CD1c-positive myeloid dendritic cell (primary cell): Measurements from ENCODE around the gene ENDOD1.

ENCODE experiments used
- DNase-seq: peaks from one replicate; pipeline ENCODE4 v3.0.0-alpha.2; 2016; ENCODE audit errors: extremely low spot score

Gene ENDOD1

DNA sequence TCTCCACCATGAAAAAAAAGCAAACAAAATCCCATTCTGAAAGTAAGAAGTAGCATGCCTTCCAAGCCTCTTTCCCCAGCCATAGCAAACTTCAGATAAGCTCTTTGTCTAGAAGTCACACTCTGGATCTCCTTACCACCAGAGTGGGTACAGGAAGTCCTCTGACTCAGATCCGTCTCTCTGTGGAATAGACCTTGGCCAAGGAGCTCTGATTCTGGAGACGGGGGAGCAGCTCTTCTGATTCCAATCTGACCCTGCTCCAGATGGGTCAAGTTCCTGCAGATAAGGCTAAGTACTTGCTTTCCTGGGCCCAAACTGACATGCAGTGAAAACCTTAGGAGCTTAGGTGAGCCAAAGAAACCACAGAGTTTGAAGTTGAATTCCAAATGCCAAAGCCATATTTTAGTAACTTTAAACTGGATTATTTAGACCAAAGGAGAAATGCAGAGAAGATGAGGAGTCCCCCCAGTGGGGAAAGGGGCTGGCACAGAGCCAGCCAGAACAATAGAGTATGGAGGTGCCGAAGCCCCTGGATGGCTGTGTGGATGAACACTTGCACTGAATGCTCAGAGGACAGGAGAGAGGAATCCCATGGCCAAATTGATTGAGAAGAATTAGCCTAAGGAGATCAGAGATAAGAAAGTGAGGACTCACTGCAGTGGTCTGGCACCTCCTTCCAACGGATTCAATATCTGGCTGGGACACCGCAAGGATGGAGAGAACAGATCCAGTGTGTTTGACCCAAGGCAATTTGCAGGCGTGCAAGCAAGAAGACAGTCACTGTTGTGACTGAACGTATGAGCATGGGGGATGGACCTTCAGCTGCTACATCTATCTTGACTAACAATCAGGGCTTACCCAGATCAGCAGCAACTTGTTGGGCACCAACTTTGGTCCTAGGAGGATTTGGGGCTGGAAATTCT lies 54.9 kb downstream of the ENDOD1 start:
- DNase-seq = no peak

DNA sequence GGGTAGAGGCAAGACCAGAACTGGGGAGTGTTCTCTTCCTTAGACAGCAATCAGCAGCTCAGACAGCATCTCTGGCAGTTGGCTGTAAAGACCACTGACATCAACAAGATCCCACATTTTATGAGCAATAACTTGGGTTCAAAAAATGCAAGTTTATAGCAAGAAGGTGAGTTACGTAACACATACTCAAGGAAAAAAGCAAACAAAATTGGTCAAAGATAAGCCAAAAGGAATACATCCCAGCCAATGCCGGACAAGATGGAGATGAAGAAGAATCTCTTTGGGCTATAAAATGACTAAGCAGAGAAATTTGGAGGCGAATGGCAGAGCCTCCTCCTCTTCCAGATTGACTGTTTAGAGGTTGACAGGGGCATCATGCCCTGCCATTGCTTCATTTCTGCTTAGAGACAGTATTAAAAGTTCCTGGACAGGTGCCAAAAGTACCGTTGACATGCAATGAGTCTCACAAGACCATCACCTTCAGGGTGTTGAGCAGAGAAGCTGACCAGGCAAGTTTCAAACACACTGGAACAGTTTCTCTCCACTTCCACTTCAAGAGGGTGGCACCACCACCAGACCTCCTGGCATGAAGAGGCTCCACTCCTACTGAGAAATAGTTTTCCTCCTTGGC lies 55.9 kb downstream of the ENDOD1 start:
- no peak for DNase-seq

DNA sequence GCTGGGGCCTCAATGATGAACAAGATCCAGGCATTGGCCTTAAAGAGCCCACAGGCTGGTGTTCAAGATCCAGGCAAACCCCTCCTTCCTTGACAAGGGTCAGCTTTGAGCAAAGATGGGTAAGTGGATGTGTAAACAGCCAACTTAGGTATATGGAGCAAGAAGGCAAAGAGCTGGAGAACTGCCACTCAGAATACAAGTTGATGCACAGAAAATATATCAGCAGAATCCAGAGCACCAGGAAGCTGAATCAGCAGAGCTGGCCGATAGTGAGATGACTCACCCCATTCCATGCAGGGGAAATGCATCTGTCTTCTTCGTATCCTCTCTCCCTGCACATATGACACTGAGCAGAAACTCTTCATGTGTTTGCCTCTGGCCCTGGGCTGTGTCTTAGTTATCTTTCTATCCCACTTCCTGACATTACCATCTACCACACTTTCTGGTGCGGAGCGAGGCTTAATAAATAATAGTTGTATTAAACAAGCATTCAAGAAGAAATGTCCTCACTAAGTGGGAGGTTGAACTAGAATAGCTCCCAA lies 57.8 kb downstream of the ENDOD1 start:
- DNase-seq = peak; percentile 19

DNA sequence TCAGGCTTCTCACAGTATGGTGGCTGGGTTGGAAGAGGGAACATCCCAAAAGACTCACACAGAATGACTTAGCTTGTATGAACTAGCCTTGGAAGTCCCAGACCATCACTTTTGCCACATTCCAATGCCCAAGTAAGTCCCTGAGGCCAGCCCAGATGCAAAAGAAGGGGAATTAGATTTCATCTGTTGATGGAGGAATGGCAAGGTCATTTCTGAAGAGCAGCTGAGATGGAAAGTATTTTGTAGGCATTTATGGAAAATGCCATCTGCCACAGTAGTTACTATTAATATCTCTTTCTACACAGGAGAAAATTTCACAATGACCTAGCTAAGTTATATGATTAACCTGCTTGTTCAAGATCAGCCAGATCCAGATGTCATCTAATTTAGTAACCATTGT lies 58.8 kb downstream of the ENDOD1 start:
- no peak for DNase-seq

DNA sequence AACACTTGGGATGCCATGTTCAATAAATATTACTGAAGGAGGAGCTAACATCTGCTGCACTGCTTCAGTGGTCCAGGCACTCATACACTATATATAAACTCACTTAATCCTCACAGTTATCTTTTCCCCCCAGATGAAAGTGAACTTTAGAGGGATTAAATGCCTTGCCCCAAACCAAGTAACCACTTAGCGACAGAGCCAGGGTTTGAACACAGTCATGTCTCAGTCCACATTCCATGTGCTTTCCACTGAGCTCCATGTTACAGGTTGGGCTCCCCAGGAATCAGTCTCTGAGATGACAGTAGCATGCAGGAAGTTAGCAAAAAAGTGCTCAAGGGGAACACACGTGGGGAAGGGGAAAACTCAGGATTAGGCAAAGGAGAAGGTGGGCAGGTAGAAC lies 59.3 kb downstream of the ENDOD1 start:
- DNase-seq = no peak

DNA sequence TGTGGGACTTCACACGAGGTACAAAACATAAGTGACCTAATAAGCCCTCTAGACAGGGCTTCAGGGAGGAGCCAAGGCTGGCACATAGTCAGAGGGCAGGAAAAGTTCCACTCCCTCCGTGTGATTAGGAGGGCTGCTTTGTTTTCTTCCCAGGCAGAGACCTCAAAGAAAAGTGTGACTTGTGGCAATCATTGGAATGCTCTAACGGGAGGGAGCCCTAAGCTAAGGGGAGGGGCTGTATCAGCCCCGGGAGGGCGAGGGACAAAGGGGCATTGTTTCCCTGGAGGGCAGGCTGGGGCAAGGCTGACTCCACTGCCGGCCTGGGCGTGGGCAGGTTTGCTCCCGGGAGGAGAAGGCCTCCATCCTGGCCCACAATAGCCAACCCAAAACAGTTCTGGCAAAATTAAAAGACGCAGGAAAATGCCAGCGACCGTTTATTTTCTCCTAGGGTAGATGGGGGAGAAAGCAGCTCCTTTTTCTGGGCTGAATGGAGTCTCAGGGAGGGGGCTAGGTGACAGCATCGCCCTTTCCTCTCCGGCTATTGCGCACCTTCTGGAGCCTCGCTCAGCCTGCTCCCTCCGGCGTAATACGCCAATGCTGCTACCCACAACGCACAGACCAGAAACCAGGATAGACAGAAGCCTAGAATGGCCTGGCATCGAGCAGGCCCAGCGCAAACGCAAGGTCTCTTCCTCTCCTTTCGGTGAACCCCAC lies 60.2 kb downstream of the ENDOD1 start:
- DNase-seq = no peak

DNA sequence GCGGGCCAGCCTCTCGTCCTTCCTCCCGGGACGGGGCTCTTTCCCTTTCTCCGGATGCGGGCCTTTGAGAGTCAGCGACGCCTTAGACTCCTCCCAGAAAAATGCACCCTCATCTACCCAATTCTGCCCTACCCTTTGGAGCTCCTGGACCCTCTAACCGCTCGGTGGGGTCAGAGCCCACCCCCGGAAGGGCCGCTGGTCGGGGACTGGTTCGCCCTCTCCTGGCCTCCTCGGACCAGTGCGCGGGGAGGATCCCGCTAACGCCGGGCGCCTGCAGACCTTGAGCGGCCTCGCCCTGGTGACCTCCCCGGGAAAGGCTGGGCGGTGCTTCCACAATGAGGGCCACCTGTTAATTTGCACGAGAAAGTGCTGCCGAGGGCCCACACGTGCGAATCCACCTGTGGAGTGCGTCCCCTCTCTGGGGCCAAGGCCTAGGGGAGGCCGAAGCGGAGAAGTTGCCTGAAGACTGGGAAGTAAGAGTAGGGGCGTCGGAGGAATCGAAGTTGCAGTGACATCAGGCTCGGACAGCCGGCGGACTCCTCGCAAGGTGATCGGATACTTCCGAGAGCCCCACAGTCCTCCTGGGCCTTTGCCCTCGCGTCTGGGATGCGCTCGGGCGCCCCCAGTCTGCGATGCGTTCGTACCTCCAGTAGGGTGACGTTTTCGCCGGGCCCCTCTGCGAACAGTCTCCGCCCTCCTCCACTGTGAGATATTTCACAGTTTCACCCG lies 61.5 kb downstream of the ENDOD1 start:
- DNase-seq = peak; percentile 93

DNA sequence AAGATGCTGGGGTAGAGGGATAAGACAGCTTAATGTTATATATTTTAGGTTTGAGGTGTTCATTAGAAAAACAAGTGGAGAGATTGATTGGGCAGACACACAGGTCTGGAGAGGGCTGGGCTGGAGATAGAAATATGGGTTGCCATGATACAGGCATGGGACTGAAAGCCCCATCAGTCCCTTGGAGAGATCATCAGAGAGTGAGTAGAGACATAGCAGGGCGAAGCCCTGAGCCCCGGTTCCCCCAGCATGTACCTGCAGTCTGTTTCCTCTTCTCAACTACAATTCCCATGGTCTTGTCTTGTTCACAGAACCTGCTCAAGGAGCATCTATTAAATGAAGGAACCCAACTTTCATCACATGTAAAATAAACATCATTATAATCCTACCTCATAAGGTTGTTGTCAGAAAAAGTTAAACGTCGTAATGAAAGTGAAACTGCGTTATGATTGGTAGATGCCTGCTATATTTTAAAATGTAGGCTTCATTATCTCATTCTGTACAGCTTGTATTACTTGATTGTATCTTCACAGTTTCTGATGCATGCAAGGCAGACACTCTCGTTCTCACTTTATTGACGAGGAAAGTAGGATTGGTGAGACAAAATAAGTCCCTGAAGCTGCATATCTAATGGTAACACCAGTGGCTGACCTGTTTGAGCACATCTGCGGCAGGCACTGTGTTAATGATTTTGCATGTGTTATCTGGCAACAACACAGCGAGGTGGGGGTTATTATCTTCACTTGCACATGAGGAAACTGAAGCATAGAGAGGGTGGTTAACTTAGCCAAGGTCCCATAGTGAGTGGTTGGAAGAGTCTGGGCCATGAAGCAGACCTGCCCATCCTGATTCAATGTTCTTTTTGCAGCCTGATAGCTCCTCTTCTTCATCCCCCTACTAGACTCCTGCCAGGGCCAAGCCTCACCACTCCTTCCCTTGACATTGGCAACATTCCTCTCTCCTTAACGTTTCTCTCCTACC lies 63.5 kb downstream of the ENDOD1 start:
- DNase-seq = no peak

DNA sequence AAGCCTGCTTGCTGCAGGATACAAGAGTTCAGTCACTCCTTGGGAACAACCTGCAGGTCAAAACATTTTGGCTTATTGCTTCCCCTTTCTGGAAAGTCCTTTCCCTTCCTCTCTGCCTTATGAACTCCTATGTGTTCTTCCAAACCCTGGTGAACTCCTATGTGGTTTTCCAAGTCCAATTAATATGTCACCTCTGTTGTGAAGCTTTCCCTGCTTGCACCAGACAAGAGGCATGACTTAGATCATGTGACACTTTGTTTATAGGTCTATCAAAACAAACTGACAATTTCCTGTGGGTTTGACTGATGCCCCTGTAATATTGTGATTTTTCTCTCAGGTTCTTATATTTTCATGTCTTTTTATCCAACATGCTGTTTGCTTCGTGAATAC lies 64.2 kb downstream of the ENDOD1 start:
- no peak for DNase-seq

DNA sequence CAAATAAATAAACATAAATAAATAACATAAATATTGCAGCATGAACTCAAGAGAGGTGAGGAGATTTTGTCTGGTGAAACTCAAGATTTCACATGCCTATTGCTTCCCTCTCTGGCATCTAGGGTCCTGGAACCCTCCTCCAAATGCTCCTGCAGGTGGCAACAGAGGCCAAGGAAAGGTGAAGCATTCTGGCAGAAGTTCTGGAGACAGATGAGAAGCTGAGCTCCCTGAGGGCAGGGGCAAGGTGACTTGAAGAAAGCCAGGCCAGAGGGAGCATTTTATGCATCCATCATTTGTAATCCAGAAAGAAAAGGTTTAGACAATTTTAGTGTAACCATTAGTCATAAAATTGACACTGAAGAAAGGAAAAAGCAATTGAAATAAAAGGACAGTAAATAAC lies 64.9 kb downstream of the ENDOD1 start:
- DNase-seq = peak; percentile 67

DNA sequence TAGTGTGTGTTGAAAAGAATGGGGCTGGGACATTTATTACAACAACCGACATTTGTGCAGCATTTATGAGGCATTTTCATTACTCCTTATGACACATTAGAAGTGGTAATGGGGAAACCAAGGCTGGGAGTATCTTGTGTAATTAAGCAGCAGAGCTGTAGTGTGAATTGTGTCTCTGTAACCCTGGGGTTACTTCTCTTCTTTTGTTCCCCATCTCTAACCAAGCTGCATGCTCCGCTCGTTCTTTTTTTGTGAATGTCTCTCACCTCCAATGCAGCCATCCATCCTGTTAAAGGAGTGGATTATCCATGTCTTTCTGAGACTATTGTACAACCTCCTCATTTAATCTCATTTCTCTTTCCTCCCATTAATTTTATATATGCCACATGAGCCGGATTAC lies 65.7 kb downstream of the ENDOD1 start:
- no peak for DNase-seq

DNA sequence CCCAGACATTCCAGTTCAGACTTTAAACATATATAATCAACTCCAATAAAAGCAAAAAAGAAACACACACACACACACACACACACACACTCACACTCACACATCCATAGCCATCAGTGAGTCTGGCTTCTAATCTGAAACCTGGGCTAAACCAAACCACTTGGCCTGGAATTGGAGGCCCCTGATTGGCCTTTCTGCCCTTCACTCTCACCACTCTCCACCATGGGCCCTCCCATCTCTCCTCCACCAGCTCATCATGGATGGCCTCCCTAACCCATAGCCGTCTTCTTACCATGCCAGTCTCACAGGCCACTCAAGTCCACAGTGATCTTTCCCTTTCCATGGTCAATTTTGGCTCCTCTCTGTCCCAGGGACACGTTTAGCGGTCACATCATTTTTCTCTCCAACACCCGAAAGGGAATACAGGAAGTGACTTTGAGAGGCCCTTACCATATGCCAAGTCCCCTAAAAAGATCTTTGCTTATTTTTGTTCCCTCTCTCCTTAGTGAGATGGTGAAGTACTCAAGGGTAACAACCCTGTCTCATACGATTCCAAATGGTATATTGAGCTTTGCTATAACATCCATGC lies 66.6 kb downstream of the ENDOD1 start:
- no peak for DNase-seq

DNA sequence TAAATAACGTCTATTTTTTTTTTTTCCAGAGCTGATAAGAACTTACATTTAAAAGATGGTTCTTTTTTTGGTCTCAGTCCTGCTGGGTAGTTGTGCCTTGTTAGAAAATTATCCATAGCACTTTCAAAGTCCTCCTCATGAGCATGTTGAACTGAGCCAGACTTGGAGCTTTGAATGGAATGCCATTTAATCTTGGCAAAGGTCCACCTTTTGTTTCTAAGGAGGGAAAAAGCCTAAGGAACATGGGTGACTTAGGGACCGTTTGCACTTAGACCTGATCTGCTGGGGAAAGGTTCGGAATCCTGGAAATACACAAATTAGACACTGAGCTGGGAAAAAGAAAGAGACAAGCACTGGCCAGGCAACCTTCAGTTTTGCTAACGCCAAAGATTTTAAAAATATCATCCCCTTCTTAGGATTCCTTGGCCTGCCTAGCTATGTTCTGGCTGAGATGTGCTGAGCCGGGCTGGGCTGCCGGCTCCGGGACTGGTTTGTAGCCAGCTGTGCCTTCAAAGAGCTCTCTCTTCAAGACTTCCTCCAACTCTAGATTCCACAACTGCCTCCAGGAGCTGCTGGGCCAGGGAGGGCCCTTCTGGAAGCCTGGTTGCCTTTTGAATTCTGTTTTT lies 67.4 kb downstream of the ENDOD1 start:
- no peak for DNase-seq

DNA sequence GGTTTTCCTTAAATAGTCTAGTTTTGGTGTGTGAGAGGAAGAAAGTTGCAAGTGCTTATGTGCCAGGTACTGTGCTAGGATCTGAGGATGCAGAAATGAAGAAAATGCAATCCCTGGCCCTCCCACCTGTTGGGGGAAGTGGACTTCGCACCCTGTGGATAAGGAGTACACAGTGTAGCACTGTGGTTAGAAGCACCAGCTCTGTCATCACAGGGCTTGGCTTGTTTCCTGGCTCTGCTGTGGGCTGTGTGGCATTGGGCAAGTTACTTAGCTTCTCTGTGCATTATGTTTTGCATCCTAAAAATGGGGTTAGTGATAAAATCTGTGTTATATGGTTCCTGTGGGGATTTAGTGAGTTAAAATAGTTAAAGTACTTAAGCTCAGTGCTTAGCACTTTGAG lies 68.2 kb downstream of the ENDOD1 start:
- no peak for DNase-seq

DNA sequence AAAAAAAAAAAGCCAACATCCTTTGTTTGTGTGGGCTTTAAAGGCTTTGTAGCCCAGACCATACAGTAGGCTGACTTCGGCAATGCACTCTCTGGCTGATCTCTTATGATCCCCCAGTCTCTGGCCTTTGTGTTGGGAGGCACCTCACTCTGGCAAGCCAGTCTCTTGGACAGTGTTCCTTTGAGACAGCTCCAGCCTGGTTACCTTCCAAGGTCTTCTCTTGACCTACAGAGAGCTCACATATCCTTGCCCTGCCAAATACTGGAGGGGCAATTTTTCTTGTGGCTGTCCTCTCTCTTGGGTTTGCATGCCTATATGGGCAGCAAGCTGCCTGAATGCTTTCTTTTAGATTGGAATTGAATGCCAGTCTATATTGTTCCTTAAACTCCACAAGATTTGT lies 71.6 kb downstream of the ENDOD1 start:
- DNase-seq = no peak

DNA sequence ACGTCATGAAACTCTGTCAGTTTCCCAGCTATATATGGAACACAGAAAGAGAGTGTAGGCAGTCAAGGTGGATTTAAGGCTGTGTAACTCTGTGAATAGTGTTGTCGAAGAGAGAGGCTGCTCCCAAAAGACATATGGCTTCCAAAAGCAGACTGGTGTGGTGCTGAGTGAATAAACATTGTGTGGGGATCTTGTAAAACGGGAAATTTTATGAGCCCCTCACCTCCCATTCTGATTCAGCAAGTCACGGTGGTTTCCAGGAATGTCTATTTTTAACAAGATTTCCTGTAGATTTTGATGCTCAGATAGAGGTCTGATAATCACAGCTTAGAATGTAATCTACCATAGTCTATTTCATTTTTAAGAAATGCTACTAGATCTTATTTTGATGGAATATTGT lies 73.5 kb downstream of the ENDOD1 start:
- DNase-seq = no peak

DNA sequence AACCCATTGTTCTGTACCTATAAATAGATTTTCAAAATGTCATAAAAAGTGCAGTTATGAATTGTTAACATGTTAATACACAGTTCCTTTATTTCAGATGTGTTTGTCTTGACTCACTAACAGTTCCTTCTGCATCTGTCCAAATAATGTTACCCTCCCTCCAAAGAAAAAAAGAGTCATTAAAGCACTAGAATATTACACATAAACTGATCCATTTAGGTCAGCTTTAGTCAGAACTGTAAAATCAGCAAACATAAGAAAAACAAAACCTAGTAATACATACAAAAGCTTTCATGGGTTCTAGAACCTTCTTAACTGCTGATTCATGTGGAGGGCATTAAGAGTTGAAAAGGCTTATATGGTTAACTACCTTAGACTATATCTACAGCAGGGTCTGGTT lies 76.0 kb downstream of the ENDOD1 start:
- no peak for DNase-seq

DNA sequence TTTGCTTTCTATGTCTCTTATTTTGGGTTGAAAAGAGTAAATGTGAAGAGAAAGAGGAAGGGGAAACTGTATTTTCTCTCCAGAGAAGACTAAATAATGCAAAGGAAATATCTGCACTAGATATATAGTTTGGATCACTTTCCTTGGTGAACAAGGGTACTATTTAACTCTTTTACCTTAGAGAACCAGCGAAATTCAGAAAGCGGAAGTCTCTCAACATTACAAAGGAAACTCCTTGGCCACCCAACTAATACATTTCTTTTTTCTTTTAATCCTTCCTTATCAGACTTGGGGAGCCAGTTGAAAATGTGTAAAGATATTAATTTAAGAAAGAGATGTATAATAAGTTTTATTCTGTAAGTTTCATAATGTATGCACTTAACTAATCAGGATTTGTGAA lies 77.1 kb downstream of the ENDOD1 start:
- DNase-seq = no peak

DNA sequence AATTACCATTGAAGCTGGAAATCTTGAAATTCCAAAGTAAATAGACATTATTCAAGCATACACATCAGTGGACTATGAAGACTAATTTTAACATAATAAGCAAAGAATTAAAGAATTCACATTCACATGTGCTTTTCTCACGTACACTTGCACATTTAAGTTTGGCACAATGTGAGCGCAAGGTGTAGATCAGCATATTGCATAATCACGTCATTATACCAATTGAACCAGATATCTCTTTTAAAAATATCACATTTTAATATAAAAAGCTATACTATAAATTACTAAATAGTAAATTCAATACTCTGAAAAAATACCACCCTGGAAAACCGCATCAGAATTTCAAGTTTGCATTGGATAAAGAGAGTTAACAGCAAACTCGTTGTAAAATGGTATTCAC lies 80.6 kb downstream of the ENDOD1 start:
- no peak for DNase-seq
